IPS DF 6.9 (cell line): Measurements from ENCODE around the gene ACAA1.

Source experiments
- DNase-seq: peaks from one replicate; pipeline ENCODE4 v3.0.0-alpha.2; 2013; ENCODE audit warnings: low read depth, low spot score
- H3K27ac ChIP-seq: one replicate; pipeline ENCODE4 v1.5.1; 2013; ENCODE audit warnings: low read length, control low read depth
- H3K27me3 ChIP-seq: 2 replicates; pipeline ENCODE4 v1.6.1; 2013; ENCODE audit warnings: mild to moderate bottlenecking, low read length; ENCODE audit not compliant: control insufficient read depth, insufficient read depth
- H3K36me3 ChIP-seq: 2 replicates; pipeline ENCODE4 v1.6.1; 2013; ENCODE audit warnings: low read length; ENCODE audit not compliant: control insufficient read depth, insufficient read depth
- H3K4me1 ChIP-seq: 2 replicates; pipeline ENCODE4 v1.6.1; 2013; ENCODE audit warnings: low read length; ENCODE audit not compliant: control insufficient read depth, insufficient read depth
- H3K4me3 ChIP-seq: 2 replicates; pipeline ENCODE4 v1.5.1; 2013; ENCODE audit warnings: mild to moderate bottlenecking, low read length
- H3K9me3 ChIP-seq: 2 replicates; pipeline ENCODE4 v1.6.1; 2013; ENCODE audit warnings: low read length, inconsistent platforms; ENCODE audit not compliant: control insufficient read depth, insufficient read depth
- WGBS: extraction: QIAGEN DNeasy Blood & Tissue Kit; methylation state at CpG from one replicate; pipeline ENCODE4 v1.1.7; 2013; ENCODE audit warnings: mixed read lengths, missing lambda C conversion rate; ENCODE audit not compliant: insufficient read length, insufficient coverage; 5-methylcytosine and 5-hydroxymethylcytosine counted together

ACAA1 gene

DNA sequence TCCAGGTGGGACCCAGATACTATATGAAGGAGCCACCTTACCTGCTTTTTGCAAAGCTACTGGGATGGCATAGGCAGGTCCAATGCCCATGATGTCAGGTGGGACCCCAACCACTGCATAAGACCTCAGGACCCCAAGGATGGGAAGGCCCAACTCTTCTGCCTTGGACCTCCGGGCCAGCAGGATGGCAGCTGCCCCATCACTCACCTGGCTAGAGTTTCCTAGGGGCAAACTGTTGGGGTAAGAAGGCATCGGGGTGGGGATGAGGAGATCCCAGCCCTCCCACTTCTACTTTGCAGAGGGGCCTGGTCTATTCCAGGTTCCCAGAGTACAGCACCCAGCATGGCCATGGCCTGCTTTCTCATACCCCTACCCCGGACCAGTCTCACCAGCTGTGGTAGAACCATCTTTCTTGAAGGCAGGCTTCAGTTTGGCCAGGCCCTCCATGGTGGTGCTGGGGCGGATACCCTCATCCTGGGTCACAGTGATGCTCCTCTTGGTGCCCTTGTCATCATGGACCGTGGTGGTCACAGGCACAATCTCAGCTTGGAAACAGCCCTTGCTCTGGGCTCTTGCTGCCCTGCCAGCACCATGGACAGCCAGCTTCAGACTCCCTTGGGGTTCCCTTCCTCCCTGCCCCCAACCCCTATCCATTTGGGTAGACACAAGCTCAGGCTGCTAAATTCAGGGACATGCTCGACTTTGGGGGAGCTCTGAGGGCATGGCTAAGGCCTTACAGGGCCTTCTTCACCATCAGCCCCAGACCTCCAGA, 10.6 kb downstream of the ACAA1 start:
- H3K36me3 ChIP-seq, result peaks cover 41% of the 10 kb centered on the region
- no peak for DNase-seq
- no peaks in the 10 kb centered on the region for H3K4me1 ChIP-seq
- H3K4me3 ChIP-seq, result no peak overlapping the region
- H3K9me3 ChIP-seq, result no peaks in the 10 kb centered on the region
- no peak overlapping the region for H3K27ac ChIP-seq
- H3K27me3 ChIP-seq, result no peaks in the 10 kb centered on the region
- WGBS, result no CpG with 5 or more reads among the region's 6 CpGs

DNA sequence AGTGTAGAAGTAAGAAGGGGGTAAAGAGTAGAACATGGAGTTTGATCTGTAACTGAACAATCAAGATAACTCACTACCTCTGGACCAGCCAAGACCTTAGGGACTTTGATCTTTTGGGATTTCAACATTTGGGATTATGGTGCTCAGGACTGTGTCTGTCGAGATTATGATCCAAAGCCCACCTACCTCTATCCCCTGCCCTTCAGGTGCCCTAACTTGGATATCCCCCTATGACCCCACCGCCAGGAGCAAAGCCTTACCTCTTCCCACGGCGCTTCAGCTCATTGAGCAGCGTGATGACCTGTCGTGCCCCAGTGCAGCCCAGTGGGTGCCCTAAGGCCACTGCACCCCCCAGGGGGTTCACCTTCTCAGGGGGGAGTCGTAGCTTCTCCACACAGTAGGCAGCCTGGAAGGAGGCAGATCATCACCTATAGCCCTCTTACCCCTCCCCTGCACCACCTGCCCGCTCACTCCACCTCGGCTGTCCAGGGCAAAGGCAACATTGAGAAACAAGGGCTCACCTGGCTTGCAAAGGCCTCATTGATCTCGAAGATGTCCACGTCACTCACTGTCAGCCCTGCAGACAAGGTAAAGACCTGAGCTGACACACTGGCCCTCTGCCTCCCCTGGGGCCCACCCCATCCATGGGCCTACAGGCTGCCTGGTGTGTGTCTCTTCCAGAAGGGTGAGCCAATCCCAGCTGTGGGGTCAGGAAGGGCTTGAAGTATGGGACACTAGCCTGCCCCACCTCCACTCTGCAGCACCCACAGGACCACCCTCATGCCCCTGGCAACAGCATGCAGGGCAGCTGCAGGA, 11.4 kb downstream of the ACAA1 start:
- Histone ChIP-seq H3K36me3 (peaks cover 41% of the 10 kb centered on the region), H3K27me3 (no peaks in the 10 kb centered on the region), H3K4me1 (no peaks in the 10 kb centered on the region), H3K27ac (no peak overlapping the region), H3K9me3 (no peaks in the 10 kb centered on the region), H3K4me3 (no peak overlapping the region)
- no CpG with 5 or more reads among the region's 11 CpGs for WGBS
- DNase-seq, result no peak

DNA sequence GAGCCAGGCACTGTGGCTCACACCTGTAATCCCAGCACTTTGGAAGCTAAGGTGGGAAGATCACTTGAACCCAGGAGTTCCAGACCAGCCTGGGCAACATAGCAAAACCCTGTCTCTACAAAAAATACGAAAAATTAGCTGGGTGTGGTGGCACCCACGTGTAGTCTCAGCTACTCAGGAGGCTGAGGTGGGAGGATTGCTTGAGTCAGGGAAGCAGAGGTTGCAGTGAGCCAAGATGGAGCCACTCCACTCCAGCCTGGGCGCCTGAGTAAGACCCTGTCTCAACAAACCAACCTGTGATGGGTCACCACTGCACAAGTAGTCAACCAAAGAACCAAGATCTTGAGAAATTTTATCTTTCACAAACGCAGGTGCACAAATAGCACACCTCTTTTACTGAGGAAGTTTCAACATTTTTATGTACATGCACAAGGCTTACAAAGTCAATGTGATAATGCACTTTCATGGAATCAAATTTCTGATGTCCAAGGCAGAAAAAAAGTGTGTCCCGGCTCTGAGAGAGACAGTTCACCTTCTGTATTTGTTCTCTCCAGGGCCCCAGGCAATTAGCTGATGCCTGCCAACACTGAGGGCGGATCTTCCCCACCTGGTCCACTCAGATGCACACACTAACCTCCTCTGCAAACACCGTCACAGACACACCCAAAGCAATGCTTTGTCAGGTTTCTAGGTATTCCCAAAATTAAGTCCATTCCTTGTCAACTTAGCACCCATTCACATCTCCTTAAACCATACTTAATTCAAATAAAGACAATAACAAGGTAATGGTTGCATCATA, 12.4 kb downstream of the ACAA1 start:
- no peaks in the 10 kb centered on the region for H3K27me3 ChIP-seq
- no peak overlapping the region for H3K4me3 ChIP-seq
- DNase-seq, result no peak
- no peak overlapping the region for H3K27ac ChIP-seq
- H3K36me3 ChIP-seq, result peaks cover 41% of the 10 kb centered on the region
- no peaks in the 10 kb centered on the region for H3K9me3 ChIP-seq
- WGBS, result no CpG with 5 or more reads among the region's 7 CpGs
- H3K4me1 ChIP-seq, result no peaks in the 10 kb centered on the region

DNA sequence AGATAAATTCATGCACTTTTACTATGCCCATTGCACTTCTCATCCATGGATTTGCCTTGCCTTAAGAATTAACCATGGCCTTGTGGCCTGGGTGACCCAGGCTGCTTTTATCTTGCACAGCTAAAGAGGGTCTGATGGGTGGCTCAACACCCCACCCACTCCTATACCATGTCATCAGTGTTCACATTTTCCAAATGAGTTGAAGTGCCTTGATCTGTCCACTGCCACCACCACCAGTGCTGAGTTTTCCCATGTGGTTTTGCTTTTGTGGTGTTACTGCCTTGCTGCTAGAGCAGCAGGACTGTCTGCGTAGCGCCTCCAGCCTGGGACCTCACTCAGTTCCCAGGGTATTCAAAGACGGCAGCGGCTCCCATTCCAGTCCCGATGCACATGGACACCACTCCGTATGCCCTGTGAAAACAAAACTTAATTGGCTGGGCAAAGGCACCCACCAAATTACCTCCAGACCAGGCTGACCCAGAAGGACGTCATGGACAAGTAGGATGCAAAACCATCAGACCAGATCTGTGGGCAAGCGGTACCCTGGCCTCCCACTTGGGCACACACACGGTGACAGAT, 14.1 kb downstream of the ACAA1 start:
- no CpG with 5 or more reads among the region's 9 CpGs for WGBS
- Histone ChIP-seq H3K27me3 (no peaks in the 10 kb centered on the region), H3K4me1 (no peaks in the 10 kb centered on the region), H3K36me3 (peaks cover 36% of the 10 kb centered on the region), H3K4me3 (no peak overlapping the region), H3K27ac (no peak overlapping the region), H3K9me3 (no peaks in the 10 kb centered on the region)
- no peak for DNase-seq

DNA sequence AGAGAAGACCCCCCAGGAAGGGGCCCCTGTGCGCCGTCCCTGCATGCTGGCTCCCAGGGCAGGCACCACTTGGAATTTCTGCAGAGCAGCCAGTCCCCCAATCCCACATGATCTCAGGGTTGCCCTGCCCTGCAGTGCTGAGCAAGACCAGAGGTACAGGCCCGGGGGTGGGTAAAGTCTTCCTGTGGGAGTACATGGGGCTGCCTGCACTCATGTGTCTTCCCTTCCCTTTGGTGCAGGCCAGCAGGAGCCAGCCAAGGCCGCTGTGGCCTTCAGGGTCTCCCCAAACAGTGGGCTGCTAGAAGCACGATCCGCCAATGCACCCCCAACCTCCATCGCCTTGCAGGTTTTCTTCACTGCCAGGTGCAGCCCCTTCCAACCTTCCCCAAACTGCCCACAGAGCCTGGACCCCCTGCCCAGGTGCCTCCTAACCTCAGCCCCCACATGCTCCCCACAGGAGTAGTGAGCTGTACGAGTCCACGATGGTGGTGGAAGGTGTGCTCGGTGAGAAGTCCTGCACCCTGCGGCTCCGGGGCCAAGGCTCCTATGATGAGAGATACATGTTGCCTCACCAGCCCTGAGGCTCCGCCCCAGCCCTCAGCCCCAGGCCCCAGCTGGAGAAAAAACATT, 15.0 kb downstream of the ACAA1 start:
- no peaks in the 10 kb centered on the region for H3K27me3 ChIP-seq
- no peak overlapping the region for H3K4me3 ChIP-seq
- no peak overlapping the region for H3K27ac ChIP-seq
- peaks cover 29% of the 10 kb centered on the region for H3K36me3 ChIP-seq
- H3K4me1 ChIP-seq, result no peaks in the 10 kb centered on the region
- H3K9me3 ChIP-seq, result no peaks in the 10 kb centered on the region
- WGBS, result no CpG with 5 or more reads among the region's 13 CpGs
- DNase-seq, result no peak

DNA sequence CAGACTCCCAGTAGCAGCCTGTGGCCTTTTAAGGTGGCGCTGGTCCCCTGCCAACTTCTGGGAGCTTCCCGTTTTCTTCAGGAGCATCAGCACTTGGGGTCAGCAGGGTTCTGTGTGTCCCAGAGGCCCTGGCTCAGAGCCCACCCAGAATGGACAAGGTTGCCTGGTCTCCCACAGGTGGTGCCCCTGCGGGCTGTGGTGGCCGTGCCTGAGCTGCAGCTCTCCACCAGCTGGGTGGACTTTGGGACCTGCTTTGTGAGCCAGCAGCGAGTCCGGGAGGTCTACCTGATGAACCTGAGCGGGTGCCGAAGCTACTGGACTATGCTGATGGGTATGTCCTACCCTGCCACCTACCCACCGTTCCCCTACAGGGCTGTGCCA, 15.5 kb downstream of the ACAA1 start:
- peaks cover 25% of the 10 kb centered on the region for H3K36me3 ChIP-seq
- no peaks in the 10 kb centered on the region for H3K9me3 ChIP-seq
- no peak overlapping the region for H3K27ac ChIP-seq
- no peaks in the 10 kb centered on the region for H3K4me1 ChIP-seq
- no peak for DNase-seq
- H3K4me3 ChIP-seq, result no peak overlapping the region
- WGBS, result no CpG with 5 or more reads among the region's 9 CpGs
- no peaks in the 10 kb centered on the region for H3K27me3 ChIP-seq

DNA sequence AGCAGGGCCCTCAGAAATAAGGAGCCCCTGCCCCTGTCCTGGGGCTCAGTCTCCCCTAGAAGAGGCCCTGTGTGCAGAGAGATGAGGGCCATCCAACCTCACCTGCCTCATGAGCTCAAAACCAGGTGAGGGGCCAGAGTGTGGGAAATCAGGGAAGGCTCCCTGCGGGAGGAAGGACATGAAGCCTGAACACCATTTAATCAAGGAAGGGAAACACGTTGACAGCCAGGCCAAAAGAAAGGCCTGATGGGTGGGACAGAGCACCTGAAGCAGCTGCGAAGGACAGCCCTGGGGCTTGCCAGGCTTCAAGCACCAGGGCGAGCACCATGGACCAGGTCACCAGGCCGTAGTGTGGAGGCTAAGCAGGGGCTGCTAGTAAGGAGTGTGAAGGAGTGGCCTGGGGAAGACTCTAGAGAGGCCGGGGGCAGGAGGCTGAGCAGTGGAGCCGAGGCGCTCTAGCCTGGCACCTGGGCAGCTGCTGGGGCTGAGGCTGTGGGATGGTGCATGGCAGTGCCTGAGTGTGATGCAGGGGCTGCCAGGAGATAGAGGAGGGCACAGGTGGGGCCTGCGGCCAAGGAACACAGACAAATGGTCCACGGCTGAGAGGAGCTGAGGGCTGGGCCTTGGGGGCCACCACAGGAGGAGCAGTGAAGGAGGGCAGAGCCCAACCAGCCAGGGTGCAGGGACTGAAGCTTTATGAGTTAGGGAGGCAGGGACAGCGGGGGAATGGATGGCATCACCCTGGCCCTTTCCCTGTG, 16.1 kb downstream of the ACAA1 start:
- no peak overlapping the region for H3K27ac ChIP-seq
- H3K4me3 ChIP-seq, result no peak overlapping the region
- H3K4me1 ChIP-seq, result no peaks in the 10 kb centered on the region
- peaks cover 19% of the 10 kb centered on the region for H3K36me3 ChIP-seq
- no peaks in the 10 kb centered on the region for H3K9me3 ChIP-seq
- no peaks in the 10 kb centered on the region for H3K27me3 ChIP-seq
- no peak for DNase-seq
- no CpG with 5 or more reads among the region's 11 CpGs for WGBS

DNA sequence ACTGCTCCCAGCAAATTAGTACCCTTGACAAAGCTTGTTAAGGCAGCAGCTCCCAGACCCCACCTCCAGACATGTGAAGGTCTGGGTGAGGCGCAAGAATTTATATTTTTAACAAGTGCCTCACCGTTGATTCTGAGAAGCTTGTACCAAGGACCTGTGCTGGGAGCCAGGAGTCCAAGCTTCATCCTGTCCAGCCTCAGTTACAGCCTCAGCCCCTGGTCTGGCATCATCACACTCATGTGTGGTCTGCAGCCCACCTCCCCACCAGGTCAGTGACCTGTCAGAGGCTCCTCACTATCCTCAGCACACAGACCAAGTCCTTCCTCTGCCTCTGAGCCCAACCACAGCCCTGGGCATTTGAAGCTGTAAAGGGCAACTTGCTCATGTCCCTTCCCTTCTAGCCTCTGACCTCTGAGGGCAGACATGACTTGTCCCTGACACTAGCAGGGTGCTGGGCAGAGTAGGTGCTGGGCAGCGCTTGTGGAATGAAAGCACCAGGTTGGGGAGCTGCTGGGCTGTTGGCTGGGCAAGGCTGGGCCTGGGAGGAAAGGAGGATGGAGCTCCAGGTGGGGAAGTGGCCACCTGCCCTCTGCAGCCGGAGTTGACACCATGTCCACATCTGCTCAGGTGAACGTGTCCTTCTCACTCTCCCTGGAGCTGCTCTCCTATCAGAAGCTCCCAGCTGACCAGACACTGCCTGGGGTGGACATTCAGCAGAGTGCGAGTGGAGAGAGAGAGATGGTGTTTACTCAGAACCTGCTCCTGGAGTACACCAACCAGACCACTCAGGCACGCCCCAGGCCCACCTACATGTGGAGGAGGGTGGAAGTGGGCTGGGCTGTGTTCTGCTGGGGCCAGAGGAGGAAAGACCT, 16.9 kb downstream of the ACAA1 start:
- DNase-seq, result no peak
- WGBS, result no CpG with 5 or more reads among the region's 7 CpGs

DNA sequence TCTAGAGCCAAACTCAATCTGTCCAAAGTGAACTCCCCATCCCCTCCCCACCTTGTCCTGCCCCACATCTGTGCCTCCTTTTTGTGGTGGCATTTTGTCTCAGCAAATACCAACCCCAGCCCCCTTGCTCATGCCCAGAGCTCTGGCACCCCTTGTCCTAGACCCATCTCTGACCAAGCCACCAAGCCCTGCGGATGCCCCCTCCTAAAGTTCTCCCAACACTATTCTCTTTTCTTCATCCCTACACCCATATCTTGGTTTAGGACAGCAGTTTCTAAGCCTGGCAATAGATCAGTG, 17.7 kb downstream of the ACAA1 start:
- H3K27ac ChIP-seq, result no peak overlapping the region
- H3K27me3 ChIP-seq, result no peaks in the 10 kb centered on the region
- no peak overlapping the region for H3K4me3 ChIP-seq
- no CpG with 5 or more reads among the region's 1 CpG for WGBS
- H3K9me3 ChIP-seq, result no peaks in the 10 kb centered on the region
- no peaks in the 10 kb centered on the region for H3K4me1 ChIP-seq
- peaks cover 14% of the 10 kb centered on the region for H3K36me3 ChIP-seq
- no peak for DNase-seq

More for the DNA sequence above, 16.9 kb downstream of the ACAA1 start:
- H3K27me3 ChIP-seq, result no peaks in the 10 kb centered on the region
- no peak overlapping the region for H3K4me3 ChIP-seq
- no peak overlapping the region for H3K27ac ChIP-seq
- H3K36me3 ChIP-seq, result peaks cover 14% of the 10 kb centered on the region
- no peaks in the 10 kb centered on the region for H3K9me3 ChIP-seq
- H3K4me1 ChIP-seq, result no peaks in the 10 kb centered on the region
